K562 (cell line): ENCODE data around the gene HAPLN2. TPM values are rescaled to one million over a fixed set of nuclear protein-coding genes. Genes with fewer than 3 reads are reported as not detected.

Experiments
- ATAC-seq: fragments of 200-7000 bp; cut with Tn5 transposase; 3 replicates; pipeline ENCODE4 v1.9.1; 2020; ENCODE audit warnings: moderate library complexity
- BruUV-seq: library from RNA; stranded (reverse); fragments of 400-500 nt; replicated peaks from 2 replicates; lab custom pipeline; 2021; lab: Mats Ljungman, UMichigan
- CTCF ChIA-PET: fragments of 300-600 bp; formaldehyde crosslinking; extraction: SDS; loops from one replicate; lab custom pipeline; 2021; ENCODE audit warnings: low intra/inter-chr PET ratio; lab: Yijun Ruan, JAX
- POLR2A ChIA-PET: fragments of 300-600, 350-650 bp; sonication (Branson Sonifier 250); formaldehyde crosslinking; extraction: SDS; loops from one replicate; lab custom pipeline; 2021; ENCODE audit warnings: antibody characterized with exemption, inconsistent platforms; lab: Yijun Ruan, JAX
- DNase-seq, 4 experiments: peaks; one replicate each; pipeline versions ENCODE4 v3.0.0 to v3.0.0-alpha.2; 2011 to 2018; ENCODE audit warnings: low spot score in 3 of 4, mixed read lengths in 3 of 4; ENCODE audit errors: extremely low read depth in 1 of 4
- FAIRE-seq: peaks from 2 replicates; lab custom pipeline; 2011; peaks lifted over from hg19 to GRCh38; lab: Jason Lieb, UNC
- H2AFZ ChIP-seq: 2 replicates; pipeline ENCODE4 v1.6.0; 2011; ENCODE audit warnings: low read depth, low read length, control low read depth, inconsistent platforms
- H3K27ac ChIP-seq: fragments of 200-600 bp; 3 replicates; pipeline ENCODE4 v1.8.0; 2011; ENCODE audit warnings: low read depth, mild to moderate bottlenecking, control low read depth, inconsistent platforms, low read length, moderate library complexity, mixed read lengths; ENCODE audit errors: extremely low read depth
- H3K27me3 ChIP-seq, 2 experiments: fragments of 300-600 bp in 1 of 2; 2 replicates in 1 of 2; 3 replicates in 1 of 2; pipeline versions ENCODE4 v1.6.0 to v1.8.0; 2011; ENCODE audit warnings: inconsistent platforms in 2 of 2, low read length in 2 of 2, mild to moderate bottlenecking in 1 of 2, mixed read lengths in 1 of 2, moderate library complexity in 1 of 2; ENCODE audit not compliant: control insufficient read depth in 2 of 2, insufficient read depth in 2 of 2
- H3K36me3 ChIP-seq: fragments of 300-600 bp; 3 replicates; pipeline ENCODE4 v1.8.0; 2011; ENCODE audit warnings: mild to moderate bottlenecking, low read length, inconsistent platforms; ENCODE audit not compliant: control insufficient read depth, insufficient read depth
- H3K4me1 ChIP-seq, 2 experiments: fragments of 200-600 bp in 1 of 2; replicated peaks in 1 of 2; 2 replicates in 1 of 2; 3 replicates in 1 of 2; pipeline versions ENCODE4 v1.5.1 to v1.8.0; 2011; ENCODE audit warnings: inconsistent platforms in 2 of 2, low read length in 2 of 2, mild to moderate bottlenecking in 1 of 2, mixed read lengths in 1 of 2, moderate library complexity in 1 of 2; ENCODE audit not compliant: control insufficient read depth in 2 of 2, insufficient read depth in 2 of 2
- H3K4me2 ChIP-seq: 2 replicates; pipeline ENCODE4 v1.6.1; 2011; ENCODE audit warnings: low read length, control low read depth, inconsistent platforms, mixed read lengths; ENCODE audit not compliant: insufficient read depth
- H3K4me3 ChIP-seq: fragments of 200-600 bp; sonication (generic), shearing (Covaris generic); 2 replicates; pipeline ENCODE4 v1.5.1; 2016; ENCODE audit warnings: control low read depth, inconsistent platforms
- H3K79me2 ChIP-seq: fragments of 200-600 bp; 3 replicates; pipeline ENCODE4 v1.8.0; 2011; ENCODE audit warnings: low read length, inconsistent platforms; ENCODE audit not compliant: control insufficient read depth, insufficient read depth
- H3K9ac ChIP-seq, 2 experiments: 2 replicates each; pipeline versions ENCODE4 v1.6.0 to v1.6.1; 2011; ENCODE audit warnings: low read depth in 2 of 2, low read length in 2 of 2, control low read depth in 1 of 2, inconsistent platforms in 1 of 2, mild to moderate bottlenecking in 1 of 2, mixed read lengths in 1 of 2; ENCODE audit not compliant: insufficient read depth in 1 of 2
- H3K9me1 ChIP-seq: one replicate; pipeline ENCODE4 v1.6.0; 2011; ENCODE audit warnings: inconsistent platforms, mild to moderate bottlenecking, low read length, moderate library complexity; ENCODE audit not compliant: control insufficient read depth, insufficient read depth
- H3K9me3 ChIP-seq: replicated peaks from 2 replicates; pipeline ENCODE4 v1.5.1; 2011; ENCODE audit warnings: low read depth, low read length, inconsistent platforms; ENCODE audit not compliant: control insufficient read depth, insufficient read depth
- H4K20me1 ChIP-seq: replicated peaks from 2 replicates; pipeline ENCODE4 v1.6.1; 2011; ENCODE audit warnings: low read length, inconsistent platforms, mixed read lengths; ENCODE audit not compliant: control insufficient read depth, insufficient read depth
- ETV1 ChIP-seq: fragments of 450-650 bp; conservative IDR thresholded peaks from 2 replicates; pipeline ENCODE4 v1.6.1; 2016; ENCODE audit warnings: missing genetic modification characterization, control low read depth, low read depth, missing compliant biosample characterization
- MAX ChIP-seq: sonication (generic); formaldehyde crosslinking; IDR thresholded peaks from 2 replicates; pipeline ENCODE4 v1.9.0; 2022; ENCODE audit warnings: mild to moderate bottlenecking, missing genetic modification reagents
- THAP12 ChIP-seq: fragments of 250-450 bp; sonication (Bioruptor Pico); IDR thresholded peaks from 2 replicates; pipeline ENCODE4 v1.9.0; 2021; ENCODE audit warnings: mild to moderate bottlenecking, inconsistent platforms
- ZNF175 ChIP-seq: fragments of 200-800 bp; sonication (Bioruptor generic); IDR thresholded peaks from 2 replicates; pipeline ENCODE4 v1.6.1; 2016; ENCODE audit warnings: low read depth, mild to moderate bottlenecking, missing genetic modification characterization, missing compliant biosample characterization
- WGBS: fragments of 100-300 bp; shearing (Covaris generic); methylation state at CpG from one replicate; pipeline ENCODE4 v1.1.6; 2016; ENCODE audit warnings: low coverage, mixed read lengths; ENCODE audit not compliant: insufficient coverage; ENCODE audit errors: missing lambda C conversion rate; 5-methylcytosine and 5-hydroxymethylcytosine counted together
- in situ Hi-C: fragments of 300-500 bp; cut with MboI; formaldehyde crosslinking; loops from 4 replicates; pipeline ENCODE4 v1.15.0; 2018; ENCODE audit warnings: inconsistent platforms, mixed read lengths
- intact Hi-C: fragments of 100-400 bp; cut with micrococcal nuclease; formaldehyde crosslinking; loops from 2 replicates; pipeline ENCODE4 v1.14.2; 2022
- polyA plus RNA-seq, 8 experiments: library from polyadenylated mRNA; depleted of rRNA in 4 of 8; stranded (reverse) in 5 of 8; unstranded in 3 of 8; fragments of >200 nt; fragmentation: Nextera tagmentation in 2 of 8; fragmentation: Illumina TruSeq in 1 of 8; extraction: Ambion mirVana in 2 of 8; extraction: Trizol in 1 of 8; gene quantifications; 2 replicates each; pipeline versions ENCODE4 v1.2.1 to v1.2.3, GENCODE V29; 2011 to 2014; ENCODE audit warnings: inconsistent platforms in 1 of 8, missing spikeins in 1 of 8
- total RNA-seq, 7 experiments: library from RNA; depleted of rRNA in 6 of 7; stranded (reverse); fragments of >200 nt in 6 of 7; fragmentation: Illumina TruSeq in 2 of 7; extraction: Trizol in 2 of 7; gene quantifications; 2 replicates each; pipeline versions ENCODE4 v1.2.1 to v1.2.3, GENCODE V29; 2011 to 2021; ENCODE audit warnings: low replicate concordance in 1 of 7

HAPLN2 gene
- total and polyA plus RNA-seq, 9 of the 15 experiments (the other 6 are each of a cell fraction or from before 2014, with no cell fraction given): 0.14 to 5.2 (median 3.8) TPM; not detected in 4

- FAIRE-seq (peak; percentile 11), DNase-seq (no peak), ATAC-seq (no peak)
- Histone ChIP-seq H3K9ac (peak overlapping the region; percentile 73 to 100), H2AFZ (peak overlapping the region; percentile 84), H3K36me3 (peaks cover 23% of the 10 kb centered on the region; the same call in 2 of the 3 replicates), H3K27me3 (no peaks in the 10 kb centered on the region), H4K20me1 (peaks cover 21% of the 10 kb centered on the region), H3K4me3 (no peak overlapping the region), H3K4me1 (peaks cover 65 to 78% of the 10 kb centered on the region in 2 experiments), H3K79me2 (peaks cover 45% of the 10 kb centered on the region), H3K9me3 (no peaks in the 10 kb centered on the region), H3K4me2 (peak overlapping the region; percentile 100), H3K9me1 (peaks cover 8% of the 10 kb centered on the region), H3K27ac (peak overlapping the region; percentile 100)
- no TSS peak for BruUV-seq
- WGBS: 82% methylated on average over 5 of the region's 5 CpGs
- intact Hi-C loops: no loop called here
- ChIA-PET CTCF (no interaction called here), POLR2A (interaction anchor here (0.6 to 2.5 kb wide), 6 partner anchors 8 to 66 kb away, joined by 3 to 24 read pairs (median 8); partner anchors contain the start of genes ISG20L2, METTL25B and NES)
- in situ Hi-C loops: no loop called here
- TF ChIP-seq ETV1 (0 out of 2 replicates have a peak, but pooled peaks have one; percentile 33), ZNF175 (CRISPR knock-in tag) (0 out of 2 replicates have a peak, but pooled peaks have one; percentile 18), THAP12 (CRISPR knock-in tag) (no peak), MAX (CRISPR knock-in tag) (0 out of 2 replicates have a peak, but pooled peaks have one; percentile 30)
These were observed 43.5 kb downstream of the HAPLN2 start for GRCh38 chr1:156662800-156663055.
